Activated T-cell treated with anti-CD3 and anti-CD28 coated beads, Interleukin-2, amount 50 U/mL, for 48 hours (primary cell): ENCODE results near the gene QPCT.
"Not testable (repeated sequence)": the region's sequence is repeated elsewhere in the genome, so short reads cannot be mapped to it uniquely, and the experiment has no call there.

Experiments
- DNase-seq, 2 experiments: peaks; one replicate each; pipeline ENCODE4 v3.0.0-alpha.2; 2020

QPCT gene

DNA sequence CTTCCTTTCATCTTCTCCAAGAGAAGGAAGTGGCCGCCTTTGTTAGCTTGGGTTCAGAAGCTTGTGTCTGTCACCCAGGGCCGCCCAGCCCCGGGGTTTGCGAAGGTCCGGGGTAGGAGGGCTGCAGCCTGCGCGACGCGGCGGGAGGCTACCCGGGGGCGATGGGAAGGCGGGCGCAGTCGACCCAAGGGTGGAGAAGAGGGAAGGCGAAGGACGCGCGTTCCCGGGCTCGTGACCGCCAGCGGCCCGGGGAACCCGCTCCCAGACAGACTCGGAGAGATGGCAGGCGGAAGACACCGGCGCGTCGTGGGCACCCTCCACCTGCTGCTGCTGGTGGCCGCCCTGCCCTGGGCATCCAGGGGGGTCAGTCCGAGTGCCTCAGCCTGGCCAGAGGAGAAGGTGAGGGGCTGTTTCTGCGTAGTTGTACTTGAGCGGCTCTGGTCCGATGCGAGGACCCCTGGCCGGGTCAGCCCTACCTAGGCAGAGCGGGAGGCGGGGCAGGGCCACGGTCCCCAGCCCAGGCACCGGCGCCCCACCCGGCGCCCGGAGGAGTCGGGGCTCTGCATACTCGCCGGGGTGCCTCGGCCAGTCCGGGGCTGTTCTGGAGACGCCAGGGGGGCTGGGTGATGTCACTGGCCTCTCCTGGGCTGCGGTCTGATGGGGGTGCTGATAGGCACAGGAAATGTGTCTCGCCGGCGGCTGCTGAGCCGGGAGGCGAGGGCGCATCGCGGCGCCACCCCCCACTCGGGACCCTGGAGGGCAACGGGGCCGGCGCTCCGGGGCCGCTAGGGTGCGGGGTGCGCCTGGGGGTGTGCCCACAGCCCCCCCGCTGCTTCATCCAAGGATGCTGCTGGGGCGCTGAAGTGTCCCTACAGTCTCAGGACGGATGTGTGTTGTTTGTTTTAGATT, at the start of gene QPCT:
Gene QPCT (plus strand): TSS at position 178 of the 909 bp plus-strand sequence. CDS start 102 bp downstream, at position 280.
- DNase-seq = peak; percentile 72 to 77

DNA sequence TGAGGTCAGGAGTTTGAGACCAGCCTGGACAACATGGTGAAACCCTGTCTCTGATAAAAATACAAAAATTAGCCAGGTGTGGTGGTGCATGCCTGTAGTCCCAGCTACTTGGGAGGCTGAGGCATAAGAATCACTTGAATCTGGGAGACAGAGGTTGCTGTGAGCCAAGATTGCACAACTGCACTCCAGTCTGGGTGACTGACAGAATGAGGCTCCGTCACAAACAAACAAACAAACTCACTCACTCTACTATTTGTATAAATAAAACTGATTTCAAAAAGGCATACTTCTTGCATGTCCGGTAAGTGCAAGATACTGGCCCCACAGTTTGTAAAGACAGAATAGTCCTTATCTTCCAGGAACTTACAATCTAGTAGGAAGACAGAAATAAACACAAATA, 49.6 kb upstream of the QPCT start:
- not testable (repeated sequence) for DNase-seq

DNA sequence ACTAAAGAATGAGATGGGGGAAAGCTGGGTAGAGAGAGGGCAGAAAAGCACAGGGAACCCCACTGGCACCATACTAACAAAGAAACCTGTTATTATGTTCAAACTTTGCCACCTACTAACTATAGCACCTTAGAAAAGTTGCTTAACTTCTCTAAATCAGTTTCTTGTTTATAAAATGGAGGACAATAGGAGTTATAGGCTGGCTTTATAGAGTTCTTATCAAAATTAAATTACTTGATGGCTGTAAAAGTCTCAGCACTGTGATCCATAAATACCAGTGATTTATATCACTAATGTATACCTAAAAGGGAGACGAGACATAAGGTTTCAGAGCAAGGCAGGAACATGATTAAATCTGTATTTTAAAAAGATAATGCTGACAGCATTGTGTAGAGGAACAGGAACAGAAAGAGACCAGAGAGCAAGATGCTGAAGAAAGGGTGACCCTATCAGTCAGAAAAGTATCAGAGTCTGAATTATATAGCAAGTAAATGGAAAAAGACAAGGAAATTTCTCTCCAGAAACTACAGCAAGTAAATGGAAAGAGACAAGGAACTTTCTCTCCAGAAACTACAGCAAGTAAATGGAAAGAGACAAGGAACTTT, 48.9 kb upstream of the QPCT start:
- DNase-seq = no peak

DNA sequence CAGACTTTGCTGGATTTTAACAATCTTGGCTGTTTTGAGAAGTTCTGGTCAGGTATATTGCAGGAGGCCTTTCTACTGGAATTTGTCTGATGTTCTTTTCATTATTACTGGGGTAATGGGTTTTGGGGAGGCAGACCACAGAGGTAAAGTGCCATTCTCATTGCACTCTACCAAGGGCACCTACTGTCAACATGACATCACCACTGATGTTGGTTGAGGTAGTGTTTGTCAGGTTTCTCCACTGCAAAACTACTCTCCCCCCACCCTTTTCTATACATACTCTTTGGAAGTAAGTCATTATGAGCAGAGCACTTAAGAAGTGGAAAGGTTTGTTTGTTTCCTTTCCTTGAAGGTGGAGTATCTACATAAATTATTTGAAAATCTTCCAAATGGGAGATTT, 46.8 kb upstream of the QPCT start:
- no peak for DNase-seq

DNA sequence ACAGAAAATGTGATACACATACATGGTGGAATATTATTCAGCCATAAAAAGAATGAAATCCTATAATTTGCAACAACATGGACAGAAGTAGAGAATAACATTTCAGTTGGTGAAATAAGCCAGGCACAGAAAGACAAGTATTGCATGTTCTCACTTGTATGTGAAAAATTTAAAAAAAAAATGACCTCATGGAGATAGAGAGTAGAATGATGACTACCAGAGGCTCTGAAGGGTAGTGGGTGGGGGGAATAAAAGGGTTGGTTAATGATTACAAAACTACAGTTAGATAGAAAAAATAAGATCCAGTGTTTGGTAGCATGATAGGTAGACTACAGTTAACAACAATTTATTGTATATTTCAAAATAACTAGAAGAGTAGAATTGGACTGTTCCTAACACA, 44.3 kb upstream of the QPCT start:
- no peak for DNase-seq

DNA sequence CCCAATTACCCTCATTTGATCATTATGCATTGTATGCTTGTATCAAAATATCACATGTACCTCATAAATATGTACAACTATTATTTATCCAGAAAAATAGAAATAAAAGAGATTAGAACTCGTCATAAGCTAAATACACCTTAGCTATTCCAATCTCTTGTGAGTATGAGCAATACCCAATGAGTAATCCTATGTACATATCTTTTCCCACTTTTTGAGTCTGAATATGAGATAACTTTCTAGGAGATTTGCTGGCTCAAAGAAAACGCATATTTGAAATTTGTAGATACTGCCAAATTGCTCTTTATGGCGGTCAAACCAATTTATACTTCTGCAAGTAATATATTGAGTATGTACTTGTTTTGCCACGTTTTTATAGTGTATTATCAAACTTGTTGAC, 43.9 kb upstream of the QPCT start:
- no peak for DNase-seq

DNA sequence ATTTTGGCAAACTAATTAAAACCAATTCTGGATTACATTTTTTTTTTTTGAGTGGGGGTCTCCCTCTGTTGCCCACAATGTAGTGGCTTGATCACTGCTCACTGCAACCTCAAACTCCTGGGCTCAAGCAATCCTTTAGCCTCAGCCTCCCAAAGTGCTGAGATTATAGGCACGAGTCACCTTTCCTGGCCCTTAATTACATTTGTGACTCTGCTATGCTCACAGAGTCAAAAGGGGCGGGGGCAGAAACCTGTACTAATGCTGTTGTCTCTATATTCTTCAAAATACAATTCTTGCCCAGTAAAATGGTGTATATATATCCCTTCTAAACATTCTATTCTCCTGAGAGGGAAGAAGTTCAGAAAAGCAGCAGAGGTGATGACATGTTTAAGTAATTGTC, 43.0 kb upstream of the QPCT start:
- DNase-seq = no peak

DNA sequence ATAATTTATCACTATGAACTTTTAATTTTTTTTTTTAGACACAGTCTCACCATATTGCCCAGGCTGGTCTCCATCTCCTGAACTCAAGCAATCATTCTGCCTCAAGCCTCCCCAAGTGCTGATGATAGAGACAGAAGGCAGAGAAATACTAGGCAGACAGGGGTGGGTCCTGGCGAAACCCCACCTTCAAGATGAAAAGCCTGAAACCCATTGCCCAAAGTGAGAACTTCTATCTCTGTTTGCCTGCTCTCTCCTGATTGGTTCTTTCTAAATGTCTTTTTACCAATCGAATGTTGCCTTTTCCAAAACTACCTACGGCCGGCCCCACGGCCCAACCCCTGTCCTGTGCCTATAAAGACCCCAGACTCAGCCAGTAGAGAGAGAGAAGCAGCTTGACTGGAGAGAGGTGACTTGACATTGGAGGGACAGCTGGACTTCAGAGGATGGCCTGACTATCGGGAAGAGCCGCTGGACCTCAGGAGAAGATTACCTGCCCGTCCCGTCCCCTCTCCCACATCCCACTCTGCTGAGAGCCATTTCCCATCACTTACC, 41.7 kb upstream of the QPCT start:
- DNase-seq = no peak

DNA sequence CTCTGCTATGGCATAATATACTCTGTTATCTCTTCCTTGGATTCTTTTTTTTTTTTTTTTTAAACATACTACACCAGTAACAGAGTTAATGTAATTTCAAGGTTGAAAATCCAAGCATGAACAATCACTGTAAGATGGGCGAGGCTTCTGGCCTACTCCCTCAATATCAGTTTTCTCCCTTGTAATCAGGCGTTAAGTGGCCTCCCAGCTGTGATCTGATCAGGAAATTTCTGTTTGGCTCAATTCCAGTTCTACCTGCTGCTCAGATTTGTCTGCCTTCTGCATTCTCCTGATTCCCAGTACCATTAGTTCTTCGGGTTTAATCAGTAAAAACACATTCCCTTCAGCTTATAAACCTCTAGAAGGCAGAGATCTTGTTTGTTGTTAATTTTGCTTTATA, 38.4 kb upstream of the QPCT start:
- no peak for DNase-seq

DNA sequence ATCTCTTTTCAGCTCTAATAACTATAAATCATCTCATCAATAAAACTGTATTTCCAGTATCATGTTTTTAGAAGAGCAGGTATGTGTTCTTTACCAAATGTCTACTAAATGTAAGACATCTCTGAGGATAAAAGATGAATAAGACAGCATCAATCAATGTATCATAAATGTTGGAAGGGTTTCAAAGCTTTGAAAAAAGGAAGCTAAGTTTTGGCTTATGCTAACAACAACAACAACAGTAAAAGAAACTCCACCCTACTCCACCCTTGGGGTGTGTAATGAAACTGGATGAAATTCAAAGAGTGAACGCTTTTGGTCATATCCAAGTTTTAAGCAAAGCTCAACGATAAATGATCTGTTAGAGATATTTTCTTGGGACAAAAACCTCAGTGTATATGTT, 36.9 kb upstream of the QPCT start:
- no peak for DNase-seq

DNA sequence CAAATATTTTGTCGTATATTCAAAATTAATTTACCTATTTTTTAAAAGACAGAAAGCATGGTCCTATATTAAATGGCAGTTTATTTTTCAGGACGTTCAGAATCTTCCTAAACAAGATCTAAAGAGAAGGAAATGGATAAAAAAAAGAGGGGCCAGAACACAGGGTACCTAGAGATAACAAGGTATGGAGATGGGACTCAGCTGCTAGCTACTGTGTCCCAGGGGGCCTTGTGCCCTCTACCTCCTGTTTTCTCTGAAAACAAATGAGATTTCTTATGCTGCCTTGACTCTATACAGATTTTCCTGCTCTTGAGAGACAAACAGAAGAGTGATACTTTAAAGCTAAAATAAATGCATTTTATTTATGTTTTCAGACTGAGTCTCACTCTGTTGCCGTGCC, 29.1 kb upstream of the QPCT start:
- no peak for DNase-seq

DNA sequence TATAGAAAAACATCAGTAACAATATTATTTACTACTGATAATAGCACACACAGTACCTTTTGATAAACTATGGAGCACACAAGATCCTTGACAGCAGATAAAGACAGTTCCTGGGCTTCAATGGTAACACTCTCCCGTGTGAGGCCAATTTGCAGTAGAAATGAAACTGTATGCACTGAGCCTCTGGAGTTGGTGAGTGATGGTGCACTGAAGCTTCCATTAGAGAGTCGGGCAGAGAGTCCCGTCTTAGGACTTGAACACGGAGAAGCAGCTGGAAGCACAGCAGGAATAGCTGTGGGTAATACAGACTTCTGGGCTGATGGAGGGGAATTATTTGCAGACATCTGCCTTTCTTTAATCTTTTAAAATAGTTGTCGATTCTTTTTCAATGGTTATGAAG, 28.2 kb upstream of the QPCT start:
- no peak for DNase-seq

DNA sequence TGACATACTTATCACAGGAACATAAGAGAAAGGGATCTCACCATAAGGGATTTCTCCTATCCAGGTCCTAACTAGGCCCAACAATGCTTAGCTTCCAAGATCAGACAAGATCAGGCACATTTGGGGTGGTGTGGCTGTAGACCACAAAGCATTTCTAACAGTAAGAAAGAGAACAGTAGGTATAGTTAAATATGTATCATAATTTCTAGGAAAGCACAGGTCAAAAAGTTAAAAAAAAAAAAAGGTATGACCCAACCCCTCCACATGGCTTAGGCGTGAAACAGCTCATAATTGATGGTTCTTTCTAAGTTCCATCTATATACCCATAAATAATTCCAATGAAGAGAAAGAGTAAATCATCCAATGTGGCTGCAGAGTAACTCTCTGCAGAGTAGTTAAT, 26.7 kb upstream of the QPCT start:
- DNase-seq = no peak

DNA sequence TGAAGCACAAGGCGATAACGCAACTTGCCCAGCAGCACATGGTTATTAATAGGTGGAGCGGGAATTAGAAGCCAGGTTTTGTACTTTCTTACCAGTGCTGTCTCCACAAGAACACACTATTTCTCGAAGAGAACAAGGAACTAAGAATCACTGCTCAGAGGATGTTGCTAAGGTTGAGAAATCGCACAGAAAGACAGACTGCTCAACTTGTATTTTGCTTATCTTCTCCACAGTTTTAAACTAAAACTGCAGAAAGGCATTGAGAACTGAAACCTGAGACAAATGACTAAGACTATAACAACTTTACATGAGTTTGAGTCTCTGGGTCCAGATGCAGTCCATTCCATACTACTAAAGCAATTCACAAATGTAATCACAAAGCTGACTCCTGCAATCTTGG, 26.0 kb upstream of the QPCT start:
- DNase-seq = no peak

DNA sequence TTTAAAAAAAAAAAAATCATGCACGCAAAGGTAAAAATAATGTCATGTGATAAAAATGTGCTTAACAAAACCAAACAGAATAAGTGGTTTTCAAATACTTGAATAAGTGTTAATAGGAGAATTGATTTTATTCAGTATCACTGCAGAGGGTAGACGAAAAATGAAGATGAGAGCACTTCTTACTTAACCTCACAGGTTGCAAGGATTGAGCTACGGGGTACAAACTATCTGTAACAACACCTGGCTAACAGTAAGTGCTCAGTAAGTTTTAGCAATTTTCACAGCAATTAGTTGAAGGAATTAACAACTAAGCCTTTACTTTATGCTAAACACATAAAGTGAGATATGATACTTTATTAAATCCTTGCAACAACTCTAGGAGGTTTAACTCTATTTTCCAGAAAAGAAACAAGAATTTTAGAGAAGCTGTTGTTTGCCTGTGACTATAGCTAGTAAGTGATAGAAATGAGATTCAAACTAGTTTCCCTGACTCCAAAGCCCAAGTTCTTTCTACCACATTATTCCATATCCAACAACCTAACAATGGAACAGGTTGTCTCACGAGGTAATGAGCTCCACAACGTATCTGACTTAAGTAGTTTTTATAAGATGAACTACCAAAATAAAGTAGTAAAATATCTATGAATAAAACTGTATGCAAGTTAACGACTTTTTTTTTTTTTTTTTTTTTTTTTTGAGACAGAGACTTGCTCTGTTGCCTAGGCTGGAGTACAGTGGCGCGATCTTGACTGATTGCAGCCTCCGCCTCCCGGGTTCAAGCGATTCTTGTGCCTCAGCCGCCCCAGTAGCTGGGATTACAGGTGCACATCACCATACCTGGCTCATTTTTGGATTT, 24.4 kb upstream of the QPCT start:
- no peak for DNase-seq

DNA sequence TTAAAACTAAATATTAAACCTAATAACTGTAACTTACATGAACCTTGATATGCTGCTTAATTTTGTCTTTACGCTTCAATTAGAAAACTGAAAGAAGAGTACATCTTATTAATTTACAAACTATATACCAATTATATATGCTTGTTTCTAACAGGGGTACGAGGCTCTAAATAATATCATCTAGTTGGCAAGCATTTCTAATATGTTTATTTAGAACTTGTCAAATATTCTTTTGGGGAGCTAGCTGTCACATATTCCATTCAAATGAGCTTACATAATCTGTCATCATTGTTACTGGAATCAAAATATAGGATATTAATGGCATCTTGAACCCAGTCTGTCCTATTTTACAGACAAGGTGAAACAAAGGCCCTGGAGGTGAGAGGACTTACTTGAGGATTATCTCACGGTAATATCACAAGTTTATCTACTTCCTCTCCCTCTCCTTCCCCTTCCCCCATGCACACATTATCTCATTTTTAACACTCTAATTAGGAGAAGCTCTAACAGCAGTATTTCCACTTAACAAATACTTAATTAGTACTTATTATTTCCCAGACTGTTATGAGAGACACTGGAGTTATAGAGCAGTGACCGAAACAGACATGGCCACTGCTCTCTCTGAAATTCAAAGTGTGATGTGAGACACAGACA, 23.3 kb upstream of the QPCT start:
- no peak for DNase-seq

DNA sequence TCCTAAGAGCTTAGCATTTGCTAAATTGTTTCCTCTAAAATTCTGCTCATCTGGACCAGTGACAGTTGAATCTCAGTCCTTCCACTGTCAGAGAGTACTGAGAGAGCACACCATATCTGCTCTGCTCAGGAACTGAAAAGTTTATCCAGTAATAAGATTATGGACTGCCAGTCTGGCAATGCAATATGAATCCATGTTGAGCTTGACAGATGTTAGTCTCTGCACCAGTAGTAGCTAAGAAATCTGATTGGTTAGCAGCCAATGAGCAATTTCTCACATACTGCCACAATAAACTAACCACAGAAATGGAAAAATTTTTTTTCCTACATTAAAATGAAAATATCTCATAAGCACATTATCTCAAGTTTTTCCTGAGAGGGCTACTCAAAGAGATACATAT, 22.1 kb upstream of the QPCT start:
- no peak for DNase-seq

DNA sequence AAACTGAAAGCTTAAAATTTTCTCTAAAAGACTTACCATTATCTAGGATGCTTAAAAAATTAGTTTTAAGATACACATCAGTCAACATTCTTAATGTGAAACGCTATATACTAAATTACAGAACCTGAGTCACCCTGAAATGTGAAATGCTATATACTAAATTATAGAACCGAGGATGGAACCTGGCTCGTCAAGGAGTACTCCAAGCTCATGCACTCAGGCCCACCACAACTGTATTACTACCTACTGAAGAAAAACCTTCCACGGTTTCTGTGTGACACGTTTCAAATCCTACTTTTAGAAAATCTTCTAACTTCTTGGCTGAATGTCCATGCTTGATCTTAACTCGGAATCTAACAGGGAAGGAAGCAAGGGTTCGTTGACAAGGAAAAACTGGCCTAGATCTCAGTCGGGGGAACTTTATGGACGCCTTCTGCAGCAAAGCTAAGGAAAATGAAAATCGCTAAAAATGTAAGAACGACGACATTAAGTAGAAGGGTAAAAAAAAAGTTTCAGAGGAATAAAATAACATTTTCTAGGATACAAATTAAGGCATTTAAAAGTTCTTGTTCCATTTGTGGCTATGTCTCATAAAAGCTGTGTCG, 21.2 kb upstream of the QPCT start:
- no peak for DNase-seq

DNA sequence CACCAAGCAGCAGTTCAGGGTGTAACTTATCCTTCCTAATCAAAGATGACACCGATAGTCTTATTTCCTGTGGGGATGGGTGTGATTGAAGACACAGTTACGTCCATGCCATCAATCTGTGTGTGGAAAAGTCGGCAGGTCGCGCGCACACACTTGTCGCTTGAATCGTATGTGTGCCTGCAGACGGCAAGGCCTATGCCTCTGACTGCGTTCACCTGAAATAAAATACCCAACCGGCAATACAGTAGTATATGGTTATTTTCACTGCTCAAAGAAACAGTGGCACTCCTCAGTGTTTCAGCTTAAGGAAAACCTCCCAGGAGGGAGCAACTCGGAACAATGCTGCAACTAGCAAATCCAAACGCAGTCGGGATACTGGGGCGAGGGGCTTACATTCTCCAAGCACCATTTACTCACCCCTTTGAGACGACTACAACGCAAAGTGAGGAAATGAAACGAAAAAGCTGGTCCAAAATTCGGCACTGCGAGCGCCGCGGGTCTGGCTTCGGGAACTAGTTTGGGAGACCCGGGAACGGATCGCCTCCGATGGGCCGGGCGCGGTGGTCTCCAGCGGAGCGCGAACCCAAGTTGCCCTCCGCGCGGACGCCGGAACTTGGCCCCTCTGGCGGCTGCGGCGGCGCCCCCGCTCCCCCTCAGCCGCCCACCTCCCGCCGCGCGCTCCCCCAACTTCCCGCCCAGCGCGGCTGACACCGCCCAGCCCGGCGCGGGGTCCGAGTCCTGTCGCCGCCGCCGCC, 20.5 kb upstream of the QPCT start:
- peak; percentile 58 to 62 for DNase-seq

DNA sequence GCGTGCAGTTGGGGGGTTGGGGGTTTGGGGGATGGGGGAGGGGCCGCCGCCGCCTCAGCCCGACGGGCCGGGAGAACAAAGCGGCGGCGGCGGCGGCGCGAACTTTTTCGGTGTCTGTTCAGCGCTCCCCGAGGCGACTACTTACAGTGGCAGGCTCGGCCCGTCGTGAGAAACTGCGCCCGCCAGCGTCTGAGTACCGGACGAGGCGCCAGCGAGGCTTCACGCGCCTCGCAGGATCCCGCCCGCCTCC, 20.0 kb upstream of the QPCT start:
- DNase-seq = no peak

DNA sequence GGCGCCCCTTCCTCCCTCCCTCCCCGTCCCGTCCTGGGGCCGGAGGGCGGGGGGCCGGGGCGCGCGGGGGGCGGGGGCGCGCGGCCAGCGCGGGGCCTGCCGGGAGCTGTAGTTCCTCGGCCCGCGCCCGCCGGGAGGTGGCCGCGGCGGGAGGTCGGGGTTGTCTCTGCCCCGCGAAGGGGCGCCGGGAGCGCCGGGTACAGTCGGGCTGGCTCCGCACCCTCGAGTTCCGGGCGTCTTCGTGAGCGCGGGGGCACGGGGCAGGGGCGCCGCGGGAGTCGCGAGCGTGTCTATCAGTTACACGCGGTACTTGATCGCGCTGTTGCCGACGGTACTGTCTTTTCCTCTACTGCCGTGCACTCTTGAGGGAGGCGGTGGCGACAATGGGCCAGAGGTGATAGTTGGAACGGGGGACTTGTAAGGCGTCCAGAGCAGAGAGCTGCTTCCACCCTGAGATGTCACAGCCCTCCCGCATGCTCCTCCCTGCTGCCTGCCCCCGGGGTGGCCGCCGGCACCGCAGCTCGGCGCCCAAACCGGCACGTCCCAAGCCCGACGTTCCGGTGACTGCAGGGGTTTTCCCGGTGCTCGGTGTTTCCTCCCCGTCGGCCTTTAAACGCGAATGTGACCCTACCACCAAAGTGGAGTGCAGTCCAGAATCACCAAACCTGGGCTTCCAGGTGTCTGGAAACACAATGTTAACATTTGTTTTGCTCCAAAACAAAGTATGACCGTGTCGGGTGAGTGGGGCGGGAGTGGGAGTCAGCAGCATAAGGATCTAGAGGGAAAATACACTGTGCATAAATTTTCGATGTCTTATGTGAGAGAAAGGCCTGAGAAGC, 19.4 kb upstream of the QPCT start, which contains the start of gene PRKD3:
Gene PRKD3 (minus strand): TSS at position 48 of the 839 bp plus-strand sequence. CDS start 8,309 bp downstream, outside the sequence.
- peak; percentile 74 to 79 for DNase-seq
